WTC11 (cell line): Measurements from ENCODE around the gene ZNF565. TPM values are rescaled to one million over a fixed set of nuclear protein-coding genes. Genes with fewer than 3 reads are reported as not detected.

Source experiments
- ATAC-seq: fragments of 200-7000 bp; cut with Tn5 transposase; 2 replicates; pipeline ENCODE4 v1.10.0; 2021; ENCODE audit warnings: mild to moderate bottlenecking, moderate library complexity
- CTCF ChIA-PET: fragments of 300-600 bp; sonication (Branson Sonifier 250); formaldehyde crosslinking; loops from one replicate; lab custom pipeline; 2021; ENCODE audit warnings: antibody characterized with exemption; lab: Charles Lee
- POLR2A ChIA-PET: fragments of 350-600 bp; sonication (Branson Sonifier 250); formaldehyde crosslinking; loops from one replicate; lab custom pipeline; 2021; ENCODE audit warnings: antibody characterized with exemption; lab: Charles Lee
- DNase-seq: peaks from one replicate; pipeline ENCODE4 v3.0.0; 2021; ENCODE audit warnings: low spot score
- H3K27ac Mint-ChIP-seq: 2 replicates; pipeline ENCODE4 v1.8.0; 2021; ENCODE audit warnings: mixed read lengths
- H3K27me3 Mint-ChIP-seq: 2 replicates; pipeline ENCODE4 v1.8.0; 2021; ENCODE audit warnings: low read depth, mild to moderate bottlenecking, moderate library complexity, mixed read lengths
- H3K36me3 Mint-ChIP-seq: 2 replicates; pipeline ENCODE4 v1.8.0; 2021; ENCODE audit warnings: mixed read lengths
- H3K4me1 Mint-ChIP-seq: 2 replicates; pipeline ENCODE4 v1.8.0; 2022; ENCODE audit warnings: mixed read lengths
- H3K4me3 Mint-ChIP-seq: 2 replicates; pipeline ENCODE4 v1.8.0; 2021; ENCODE audit warnings: mild to moderate bottlenecking, moderate library complexity, mixed read lengths
- H3K9me3 Mint-ChIP-seq: 2 replicates; pipeline ENCODE4 v1.8.0; 2021; ENCODE audit warnings: mixed read lengths
- AFF4 ChIP-seq: sonication (generic); formaldehyde crosslinking; IDR thresholded peaks from 2 replicates; pipeline ENCODE4 v1.8.1; 2023; ENCODE audit warnings: mild to moderate bottlenecking, missing genetic modification reagents, borderline replicate concordance
- E2F1 ChIP-seq: sonication (generic); formaldehyde crosslinking; IDR thresholded peaks from 2 replicates; pipeline ENCODE4 v1.8.0; 2022; ENCODE audit warnings: mild to moderate bottlenecking, missing genetic modification reagents
- E2F5 ChIP-seq: sonication (generic); formaldehyde crosslinking; IDR thresholded peaks from 2 replicates; pipeline ENCODE4 v1.8.1; 2022; ENCODE audit warnings: mild to moderate bottlenecking, moderate library complexity, missing genetic modification reagents
- ELF4 ChIP-seq: sonication (generic); formaldehyde crosslinking; IDR thresholded peaks from 2 replicates; pipeline ENCODE4 v1.8.1; 2022; ENCODE audit warnings: low read depth, mild to moderate bottlenecking, moderate library complexity, missing genetic modification reagents
- HMGA2 ChIP-seq: fragments of 250-450 bp; sonication (Bioruptor Pico); IDR thresholded peaks from 2 replicates; pipeline ENCODE4 v1.4.0; 2021; ENCODE audit warnings: mild to moderate bottlenecking, moderate library complexity
- MYBL2 ChIP-seq: sonication (generic); formaldehyde crosslinking; IDR thresholded peaks from 2 replicates; pipeline ENCODE4 v1.8.1; 2023; ENCODE audit warnings: mild to moderate bottlenecking, moderate library complexity, missing genetic modification reagents
- NR1H2 ChIP-seq: sonication (generic); formaldehyde crosslinking; IDR thresholded peaks from 2 replicates; pipeline ENCODE4 v1.9.0; 2021; ENCODE audit warnings: mild to moderate bottlenecking, moderate library complexity, missing genetic modification reagents
- PREB ChIP-seq: sonication (generic); formaldehyde crosslinking; IDR thresholded peaks from 2 replicates; pipeline ENCODE4 v1.8.1; 2022; ENCODE audit warnings: mild to moderate bottlenecking, missing genetic modification reagents, moderate library complexity, borderline replicate concordance
- TCF7 ChIP-seq: sonication (generic); formaldehyde crosslinking; IDR thresholded peaks from 2 replicates; pipeline ENCODE4 v1.8.0; 2022; ENCODE audit warnings: mild to moderate bottlenecking, low read depth, missing genetic modification reagents, moderate library complexity
- TEAD1 ChIP-seq: sonication (generic); formaldehyde crosslinking; IDR thresholded peaks from 2 replicates; pipeline ENCODE4 v1.8.0; 2022; ENCODE audit warnings: mild to moderate bottlenecking, missing genetic modification reagents
- ZNF396 ChIP-seq: fragments of 250-450 bp; sonication (Bioruptor Pico); IDR thresholded peaks from 2 replicates; pipeline ENCODE4 v1.8.0; 2021; ENCODE audit warnings: mild to moderate bottlenecking, moderate library complexity, borderline replicate concordance
- ZNF416 ChIP-seq: fragments of 250-450 bp; sonication (Bioruptor Pico); IDR thresholded peaks from 2 replicates; pipeline ENCODE4 v1.9.0; 2021; ENCODE audit warnings: mild to moderate bottlenecking, inconsistent platforms
- total RNA-seq: library from RNA; stranded (reverse); gene quantifications from 3 replicates; pipeline ENCODE4 v1.2.3, GENCODE V29; 2021

ZNF565 gene
- total RNA-seq, 1 experiment from 2014 or later: 3.0 TPM

- no peak for TF ChIP-seq AFF4 (CRISPR knock-in tag)
These were observed 69.8 kb downstream of the ZNF565 start (continued) for GRCh38 chr19:36144624-36145023.

GRCh38 chr19:36142496-36142895 is 72.0 kb downstream of the ZNF565 start:
- H3K4me1 Mint-ChIP-seq: peaks cover 9% of the 10 kb centered on the region
- POLR2A ChIA-PET: no interaction called here

More at GRCh38 chr19:36142496-36142895, 72.0 kb downstream of the ZNF565 start:
- TF ChIP-seq TEAD1 (CRISPR knock-in tag) (no peak), MYBL2 (CRISPR knock-in tag) (no peak), AFF4 (CRISPR knock-in tag) (no peak), TCF7 (CRISPR knock-in tag) (no peak), E2F5 (no peak), HMGA2 (CRISPR knock-in tag) (no peak), ZNF416 (no peak), NR1H2 (CRISPR knock-in tag) (no peak), E2F1 (CRISPR knock-in tag) (no peak), ELF4 (no peak), PREB (CRISPR knock-in tag) (no peak), ZNF396 (CRISPR knock-in tag) (no peak)
- ATAC-seq (no peak), DNase-seq (no peak)
- CTCF ChIA-PET: no interaction called here
- Mint-ChIP-seq H3K27ac (no peak overlapping the region), H3K4me3 (peak overlapping the region; percentile 29; the same call in 1 of the 2 replicates), H3K36me3 (peaks cover 47% of the 10 kb centered on the region), H3K9me3 (no peaks in the 10 kb centered on the region), H3K27me3 (no peaks in the 10 kb centered on the region; the same call in 1 of the 2 replicates)
